WTC11 (cell line): ENCODE data around the gene VDR. TPM values are rescaled to one million over a fixed set of nuclear protein-coding genes. Genes with fewer than 3 reads are reported as not detected.

Source experiments
- ATAC-seq: fragments of 200-7000 bp; cut with Tn5 transposase; 2 replicates; pipeline ENCODE4 v1.10.0; 2021; ENCODE audit warnings: mild to moderate bottlenecking, moderate library complexity
- CTCF ChIA-PET: fragments of 300-600 bp; sonication (Branson Sonifier 250); formaldehyde crosslinking; loops from one replicate; lab custom pipeline; 2021; ENCODE audit warnings: antibody characterized with exemption; lab: Charles Lee
- POLR2A ChIA-PET: fragments of 350-600 bp; sonication (Branson Sonifier 250); formaldehyde crosslinking; loops from one replicate; lab custom pipeline; 2021; ENCODE audit warnings: antibody characterized with exemption; lab: Charles Lee
- DNase-seq: peaks from one replicate; pipeline ENCODE4 v3.0.0; 2021; ENCODE audit warnings: low spot score
- H3K27ac Mint-ChIP-seq: 2 replicates; pipeline ENCODE4 v1.8.0; 2021; ENCODE audit warnings: mixed read lengths
- H3K27me3 Mint-ChIP-seq: 2 replicates; pipeline ENCODE4 v1.8.0; 2021; ENCODE audit warnings: low read depth, mild to moderate bottlenecking, moderate library complexity, mixed read lengths
- H3K36me3 Mint-ChIP-seq: 2 replicates; pipeline ENCODE4 v1.8.0; 2021; ENCODE audit warnings: mixed read lengths
- H3K4me1 Mint-ChIP-seq: 2 replicates; pipeline ENCODE4 v1.8.0; 2022; ENCODE audit warnings: mixed read lengths
- H3K4me3 Mint-ChIP-seq: 2 replicates; pipeline ENCODE4 v1.8.0; 2021; ENCODE audit warnings: mild to moderate bottlenecking, moderate library complexity, mixed read lengths
- H3K9me3 Mint-ChIP-seq: 2 replicates; pipeline ENCODE4 v1.8.0; 2021; ENCODE audit warnings: mixed read lengths
- CTCF ChIP-seq: fragments of 200-600 bp; IDR thresholded peaks from 2 replicates; pipeline ENCODE4 v1.8.0; 2022; ENCODE audit warnings: antibody characterized with exemption
- JUN ChIP-seq: sonication (generic); formaldehyde crosslinking; IDR thresholded peaks from 2 replicates; pipeline ENCODE4 v1.8.0; 2023; ENCODE audit warnings: mild to moderate bottlenecking, missing genetic modification reagents
- SOX15 ChIP-seq: fragments of 250-450 bp; sonication (Bioruptor Pico); IDR thresholded peaks from 2 replicates; pipeline ENCODE4 v1.9.0; 2021; ENCODE audit warnings: mild to moderate bottlenecking
- SP1 ChIP-seq: sonication (generic); formaldehyde crosslinking; conservative IDR thresholded peaks from 2 replicates; pipeline ENCODE4 v1.8.1; 2022; ENCODE audit warnings: missing genetic modification reagents
- TEAD1 ChIP-seq: sonication (generic); formaldehyde crosslinking; IDR thresholded peaks from 2 replicates; pipeline ENCODE4 v1.8.0; 2022; ENCODE audit warnings: mild to moderate bottlenecking, missing genetic modification reagents
- ZNF232 ChIP-seq: sonication (generic); formaldehyde crosslinking; IDR thresholded peaks from 2 replicates; pipeline ENCODE4 v1.8.0; 2022; ENCODE audit warnings: mild to moderate bottlenecking, missing genetic modification reagents
- total RNA-seq: library from RNA; stranded (reverse); gene quantifications from 3 replicates; pipeline ENCODE4 v1.2.3, GENCODE V29; 2021
- TF ChIP-seq, protein P1 (sequence below): sonication (generic); formaldehyde crosslinking; IDR thresholded peaks from 2 replicates; pipeline ENCODE4 v1.8.1; 2022; ENCODE audit warnings: mild to moderate bottlenecking, missing genetic modification reagents, moderate library complexity, borderline replicate concordance
- TF ChIP-seq, protein P2 (sequence below): sonication (generic); formaldehyde crosslinking; IDR thresholded peaks from 2 replicates; pipeline ENCODE4 v1.8.1; 2022; ENCODE audit warnings: missing genetic modification reagents, borderline replicate concordance
- TF ChIP-seq, protein P3 (sequence below): fragments of 250-450 bp; sonication (Bioruptor Pico); IDR thresholded peaks from 2 replicates; pipeline ENCODE4 v1.9.0; 2021; ENCODE audit warnings: moderate library complexity, mild to moderate bottlenecking, inconsistent platforms, borderline replicate concordance
- TF ChIP-seq, protein P4 (sequence below): sonication (generic); formaldehyde crosslinking; IDR thresholded peaks from 2 replicates; pipeline ENCODE4 v1.8.1; 2023; ENCODE audit warnings: mild to moderate bottlenecking, moderate library complexity, missing genetic modification reagents
- TF ChIP-seq, protein P5 (sequence below): sonication (generic); formaldehyde crosslinking; IDR thresholded peaks from 2 replicates; pipeline ENCODE4 v1.8.1; 2023; ENCODE audit warnings: mild to moderate bottlenecking, missing genetic modification reagents
- TF ChIP-seq, protein P6 (sequence below): sonication (generic); formaldehyde crosslinking; IDR thresholded peaks from 2 replicates; pipeline ENCODE4 v1.8.0; 2023; ENCODE audit warnings: missing genetic modification reagents

Gene VDR
- total RNA-seq, 1 experiment from 2014 or later = 1.3 TPM

GRCh38 chr12:47808050-47808449, 96.7 kb downstream of the VDR start:
- POLR2A ChIA-PET = interaction anchor here (0.5 to 1.5 kb wide), 7 partner anchors 9 to 41 kb away, joined by 3 to 5 read pairs (median 3); no protein-coding TSS in a partner anchor
- H3K4me3 Mint-ChIP-seq = no peak overlapping the region

More at GRCh38 chr12:47808050-47808449, 96.7 kb downstream of the VDR start:
- Mint-ChIP-seq H3K4me1 (peaks cover 67% of the 10 kb centered on the region), H3K9me3 (no peaks in the 10 kb centered on the region), H3K27ac (peak overlapping the region; percentile 49; the same call in 1 of the 2 replicates), H3K36me3 (no peaks in the 10 kb centered on the region; the same call in 1 of the 2 replicates), H3K27me3 (no peaks in the 10 kb centered on the region)
- DNase-seq = no peak
- no peak for ATAC-seq
- TF ChIP-seq, protein P1, sequence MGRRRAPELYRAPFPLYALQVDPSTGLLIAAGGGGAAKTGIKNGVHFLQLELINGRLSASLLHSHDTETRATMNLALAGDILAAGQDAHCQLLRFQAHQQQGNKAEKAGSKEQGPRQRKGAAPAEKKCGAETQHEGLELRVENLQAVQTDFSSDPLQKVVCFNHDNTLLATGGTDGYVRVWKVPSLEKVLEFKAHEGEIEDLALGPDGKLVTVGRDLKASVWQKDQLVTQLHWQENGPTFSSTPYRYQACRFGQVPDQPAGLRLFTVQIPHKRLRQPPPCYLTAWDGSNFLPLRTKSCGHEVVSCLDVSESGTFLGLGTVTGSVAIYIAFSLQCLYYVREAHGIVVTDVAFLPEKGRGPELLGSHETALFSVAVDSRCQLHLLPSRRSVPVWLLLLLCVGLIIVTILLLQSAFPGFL (CRISPR knock-in tag) = no peak
- TF ChIP-seq CTCF = no peak
- TF ChIP-seq SP1 = no peak
- TF ChIP-seq, protein P2, sequence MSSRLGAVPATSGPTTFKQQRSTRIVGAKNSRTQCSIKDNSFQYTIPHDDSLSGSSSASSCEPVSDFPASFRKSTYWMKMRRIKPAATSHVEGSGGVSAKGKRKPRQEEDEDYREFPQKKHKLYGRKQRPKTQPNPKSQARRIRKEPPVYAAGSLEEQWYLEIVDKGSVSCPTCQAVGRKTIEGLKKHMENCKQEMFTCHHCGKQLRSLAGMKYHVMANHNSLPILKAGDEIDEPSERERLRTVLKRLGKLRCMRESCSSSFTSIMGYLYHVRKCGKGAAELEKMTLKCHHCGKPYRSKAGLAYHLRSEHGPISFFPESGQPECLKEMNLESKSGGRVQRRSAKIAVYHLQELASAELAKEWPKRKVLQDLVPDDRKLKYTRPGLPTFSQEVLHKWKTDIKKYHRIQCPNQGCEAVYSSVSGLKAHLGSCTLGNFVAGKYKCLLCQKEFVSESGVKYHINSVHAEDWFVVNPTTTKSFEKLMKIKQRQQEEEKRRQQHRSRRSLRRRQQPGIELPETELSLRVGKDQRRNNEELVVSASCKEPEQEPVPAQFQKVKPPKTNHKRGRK (CRISPR knock-in tag) = no peak
- TF ChIP-seq, protein P3, sequence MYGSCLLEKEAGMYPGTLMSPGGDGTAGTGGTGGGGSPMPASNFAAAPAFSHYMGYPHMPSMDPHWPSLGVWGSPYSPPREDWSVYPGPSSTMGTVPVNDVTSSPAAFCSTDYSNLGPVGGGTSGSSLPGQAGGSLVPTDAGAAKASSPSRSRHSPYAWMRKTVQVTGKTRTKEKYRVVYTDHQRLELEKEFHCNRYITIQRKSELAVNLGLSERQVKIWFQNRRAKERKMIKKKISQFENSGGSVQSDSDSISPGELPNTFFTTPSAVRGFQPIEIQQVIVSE (CRISPR knock-in tag) = no peak
- TF ChIP-seq TEAD1 (CRISPR knock-in tag) = no peak
- no peak for TF ChIP-seq SOX15
- TF ChIP-seq, protein P4, sequence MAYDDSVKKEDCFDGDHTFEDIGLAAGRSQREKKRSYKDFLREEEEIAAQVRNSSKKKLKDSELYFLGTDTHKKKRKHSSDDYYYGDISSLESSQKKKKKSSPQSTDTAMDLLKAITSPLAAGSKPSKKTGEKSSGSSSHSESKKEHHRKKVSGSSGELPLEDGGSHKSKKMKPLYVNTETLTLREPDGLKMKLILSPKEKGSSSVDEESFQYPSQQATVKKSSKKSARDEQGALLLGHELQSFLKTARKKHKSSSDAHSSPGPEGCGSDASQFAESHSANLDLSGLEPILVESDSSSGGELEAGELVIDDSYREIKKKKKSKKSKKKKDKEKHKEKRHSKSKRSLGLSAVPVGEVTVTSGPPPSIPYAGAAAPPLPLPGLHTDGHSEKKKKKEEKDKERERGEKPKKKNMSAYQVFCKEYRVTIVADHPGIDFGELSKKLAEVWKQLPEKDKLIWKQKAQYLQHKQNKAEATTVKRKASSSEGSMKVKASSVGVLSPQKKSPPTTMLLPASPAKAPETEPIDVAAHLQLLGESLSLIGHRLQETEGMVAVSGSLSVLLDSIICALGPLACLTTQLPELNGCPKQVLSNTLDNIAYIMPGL (CRISPR knock-in tag) = no peak
- TF ChIP-seq, protein P5, sequence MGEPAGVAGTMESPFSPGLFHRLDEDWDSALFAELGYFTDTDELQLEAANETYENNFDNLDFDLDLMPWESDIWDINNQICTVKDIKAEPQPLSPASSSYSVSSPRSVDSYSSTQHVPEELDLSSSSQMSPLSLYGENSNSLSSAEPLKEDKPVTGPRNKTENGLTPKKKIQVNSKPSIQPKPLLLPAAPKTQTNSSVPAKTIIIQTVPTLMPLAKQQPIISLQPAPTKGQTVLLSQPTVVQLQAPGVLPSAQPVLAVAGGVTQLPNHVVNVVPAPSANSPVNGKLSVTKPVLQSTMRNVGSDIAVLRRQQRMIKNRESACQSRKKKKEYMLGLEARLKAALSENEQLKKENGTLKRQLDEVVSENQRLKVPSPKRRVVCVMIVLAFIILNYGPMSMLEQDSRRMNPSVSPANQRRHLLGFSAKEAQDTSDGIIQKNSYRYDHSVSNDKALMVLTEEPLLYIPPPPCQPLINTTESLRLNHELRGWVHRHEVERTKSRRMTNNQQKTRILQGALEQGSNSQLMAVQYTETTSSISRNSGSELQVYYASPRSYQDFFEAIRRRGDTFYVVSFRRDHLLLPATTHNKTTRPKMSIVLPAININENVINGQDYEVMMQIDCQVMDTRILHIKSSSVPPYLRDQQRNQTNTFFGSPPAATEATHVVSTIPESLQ (CRISPR knock-in tag) = no peak
- TF ChIP-seq JUN (CRISPR knock-in tag) = no peak
- no peak for TF ChIP-seq ZNF232 (CRISPR knock-in tag)
- TF ChIP-seq, protein P6, sequence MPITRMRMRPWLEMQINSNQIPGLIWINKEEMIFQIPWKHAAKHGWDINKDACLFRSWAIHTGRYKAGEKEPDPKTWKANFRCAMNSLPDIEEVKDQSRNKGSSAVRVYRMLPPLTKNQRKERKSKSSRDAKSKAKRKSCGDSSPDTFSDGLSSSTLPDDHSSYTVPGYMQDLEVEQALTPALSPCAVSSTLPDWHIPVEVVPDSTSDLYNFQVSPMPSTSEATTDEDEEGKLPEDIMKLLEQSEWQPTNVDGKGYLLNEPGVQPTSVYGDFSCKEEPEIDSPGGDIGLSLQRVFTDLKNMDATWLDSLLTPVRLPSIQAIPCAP (CRISPR knock-in tag) = no peak
- CTCF ChIA-PET = interaction anchor here (0.8 to 8.8 kb wide), 19 partner anchors 9 to 157 kb away, joined by 3 to 81 read pairs (median 6); partner anchors contain the start of genes HDAC7, TMEM106C and VDR
